IMR-90 (cell line): ENCODE data around the gene TGM2. TPM values are rescaled to one million over a fixed set of nuclear protein-coding genes. Genes with fewer than 3 reads are reported as not detected.

Experiments used
- BHLHE40 ChIP-seq: fragments of 150-350 bp; IDR thresholded peaks from 2 replicates; pipeline ENCODE4 v1.6.1; 2016; ENCODE audit warnings: mild to moderate bottlenecking, low read depth, low read length
- SMC3 ChIP-seq: fragments of 150-350 bp; IDR thresholded peaks from 2 replicates; pipeline ENCODE4 v1.6.1; 2016; ENCODE audit warnings: low read depth, mild to moderate bottlenecking, antibody characterized with exemption, low read length, moderate library complexity
- polyA plus RNA-seq, 3 experiments: library from polyadenylated mRNA; depleted of rRNA; stranded (reverse); fragments of >200 nt; gene quantifications; 2 replicates each; pipeline ENCODE4 v1.2.3, GENCODE V29; 2012; ENCODE audit warnings: low replicate concordance in 1 of 3
- total RNA-seq: library from RNA; depleted of rRNA; stranded (reverse); fragments of >200 nt; gene quantifications from 2 replicates; pipeline ENCODE4 v1.2.3, GENCODE V29; 2012
- TF ChIP-seq, protein P1 (sequence below): conservative IDR thresholded peaks from 2 replicates; pipeline ENCODE4 v1.5.1; 2012; ENCODE audit warnings: mild to moderate bottlenecking, low read depth, low read length, improper control_type of control experiment

The TGM2 gene
- total and polyA plus RNA-seq, 2 of the 4 experiments (the other 2 are of a cell fraction): 239 to 268 TPM

DNA sequence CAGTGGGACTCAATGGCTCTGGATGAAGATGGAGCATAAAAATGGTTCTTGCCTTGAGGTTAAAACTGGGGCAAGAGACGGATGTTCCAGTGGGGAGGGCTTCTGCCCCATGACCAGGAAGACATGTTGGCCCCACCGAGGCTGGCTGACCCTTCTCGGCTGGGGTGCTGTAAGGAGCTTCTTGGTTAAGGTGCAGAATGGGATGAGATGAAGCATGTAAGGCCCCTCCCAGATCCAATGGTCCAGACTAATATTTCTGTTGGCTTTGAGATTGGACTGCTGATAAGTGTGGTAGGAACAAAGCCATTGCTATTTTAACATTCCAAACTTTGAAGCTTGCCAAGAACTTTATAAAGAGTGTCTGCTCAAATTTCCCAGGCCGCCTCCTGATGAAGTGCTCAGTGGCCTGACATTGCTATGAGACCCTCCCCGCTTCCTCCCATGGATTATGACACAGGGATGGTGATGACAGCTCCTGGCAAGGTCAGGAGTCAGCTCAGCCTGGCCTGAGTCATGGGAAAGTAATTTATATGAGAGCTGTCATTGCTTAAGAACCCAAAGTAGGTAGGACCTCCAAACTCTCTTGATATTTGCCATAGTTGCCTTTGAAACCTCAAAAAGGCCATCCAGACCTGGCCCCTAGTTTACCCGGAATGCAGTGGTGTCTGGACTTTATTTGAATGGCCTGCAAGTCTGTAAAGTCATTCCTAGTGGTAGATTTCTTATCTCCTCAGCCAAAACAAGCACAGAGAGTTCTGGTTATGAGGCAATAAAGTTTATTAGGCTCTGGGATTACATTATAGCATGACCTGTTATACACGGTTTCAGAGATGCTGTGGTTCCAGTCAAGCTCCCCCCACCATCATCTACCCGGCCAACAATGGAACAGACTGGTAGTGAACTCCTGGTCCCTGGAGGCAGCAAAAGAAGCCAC is 55.2 kb downstream of the TGM2 start (continued):
- TF ChIP-seq, protein P1, sequence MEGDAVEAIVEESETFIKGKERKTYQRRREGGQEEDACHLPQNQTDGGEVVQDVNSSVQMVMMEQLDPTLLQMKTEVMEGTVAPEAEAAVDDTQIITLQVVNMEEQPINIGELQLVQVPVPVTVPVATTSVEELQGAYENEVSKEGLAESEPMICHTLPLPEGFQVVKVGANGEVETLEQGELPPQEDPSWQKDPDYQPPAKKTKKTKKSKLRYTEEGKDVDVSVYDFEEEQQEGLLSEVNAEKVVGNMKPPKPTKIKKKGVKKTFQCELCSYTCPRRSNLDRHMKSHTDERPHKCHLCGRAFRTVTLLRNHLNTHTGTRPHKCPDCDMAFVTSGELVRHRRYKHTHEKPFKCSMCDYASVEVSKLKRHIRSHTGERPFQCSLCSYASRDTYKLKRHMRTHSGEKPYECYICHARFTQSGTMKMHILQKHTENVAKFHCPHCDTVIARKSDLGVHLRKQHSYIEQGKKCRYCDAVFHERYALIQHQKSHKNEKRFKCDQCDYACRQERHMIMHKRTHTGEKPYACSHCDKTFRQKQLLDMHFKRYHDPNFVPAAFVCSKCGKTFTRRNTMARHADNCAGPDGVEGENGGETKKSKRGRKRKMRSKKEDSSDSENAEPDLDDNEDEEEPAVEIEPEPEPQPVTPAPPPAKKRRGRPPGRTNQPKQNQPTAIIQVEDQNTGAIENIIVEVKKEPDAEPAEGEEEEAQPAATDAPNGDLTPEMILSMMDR: no peak
- TF ChIP-seq BHLHE40: 0 out of 2 replicates have a peak, but pooled peaks have one; percentile 18
- TF ChIP-seq SMC3: no peak
